ENCODE measurements around the gene STK38. TPM values are rescaled to one million over a fixed set of nuclear protein-coding genes. Genes with fewer than 3 reads are reported as not detected.

Gene STK38
- total RNA-seq, 4 donors from 2014 or later = 59.1 to 101 (median 86.4) TPM

DNA sequence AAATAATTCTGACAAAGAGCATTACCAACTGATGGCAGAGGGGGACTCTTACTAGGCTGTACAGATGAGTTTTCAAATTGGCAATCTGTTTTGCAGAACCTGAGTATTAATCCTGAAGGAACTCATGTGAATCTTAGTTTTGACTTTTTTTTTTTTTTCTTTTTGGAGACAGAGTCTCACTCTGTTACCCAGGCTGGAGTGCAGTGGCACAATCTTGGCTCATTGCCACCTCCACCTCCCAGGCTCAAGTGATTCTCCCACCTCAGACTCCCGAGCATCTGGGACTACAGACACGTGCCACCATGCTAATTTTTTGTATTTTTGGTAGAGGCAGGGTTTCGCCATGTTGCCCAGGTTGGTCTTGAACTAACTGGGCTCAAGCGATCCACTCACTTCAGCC lies 55.2 kb downstream of the STK38 start:
- H3K27me3 ChIP-seq = no peaks in the 10 kb centered on the region
- DNase-seq = no peak
- TF ChIP-seq EP300 (IDR thresholded peaks at IDR 0.05; ENCODE audit: low read depth) = no peak
- intact Hi-C loops (cut with DNase I; ENCODE audit: low total_unique reads) (no loop called here), in situ Hi-C loops (cut with MboI; ENCODE audit: low pct_ligation_motif_present in 1 of 4, low pct_unique_long_range_greater_than_20kb in 1 of 4, low sequenced_read_pairs in 3 of 4) (no loop called here)
- H3K27ac ChIP-seq = no peak overlapping the region
- H3K4me1 ChIP-seq = peaks cover 0 to 8% (median 4%) of the 10 kb centered on the region in 4 donors
- no peaks in the 10 kb centered on the region for H3K9me3 ChIP-seq
- 96% methylated on average over 4 of the region's 4 CpGs; no CpG with 5 or more reads in 1 of the 2 donors for WGBS, 2 donors (ENCODE audit: low coverage in 1 of 2)
- H3K36me3 ChIP-seq = peaks cover 0 to 31% (median 8%) of the 10 kb centered on the region in 4 donors
- H3K4me3 ChIP-seq = no peak overlapping the region

DNA sequence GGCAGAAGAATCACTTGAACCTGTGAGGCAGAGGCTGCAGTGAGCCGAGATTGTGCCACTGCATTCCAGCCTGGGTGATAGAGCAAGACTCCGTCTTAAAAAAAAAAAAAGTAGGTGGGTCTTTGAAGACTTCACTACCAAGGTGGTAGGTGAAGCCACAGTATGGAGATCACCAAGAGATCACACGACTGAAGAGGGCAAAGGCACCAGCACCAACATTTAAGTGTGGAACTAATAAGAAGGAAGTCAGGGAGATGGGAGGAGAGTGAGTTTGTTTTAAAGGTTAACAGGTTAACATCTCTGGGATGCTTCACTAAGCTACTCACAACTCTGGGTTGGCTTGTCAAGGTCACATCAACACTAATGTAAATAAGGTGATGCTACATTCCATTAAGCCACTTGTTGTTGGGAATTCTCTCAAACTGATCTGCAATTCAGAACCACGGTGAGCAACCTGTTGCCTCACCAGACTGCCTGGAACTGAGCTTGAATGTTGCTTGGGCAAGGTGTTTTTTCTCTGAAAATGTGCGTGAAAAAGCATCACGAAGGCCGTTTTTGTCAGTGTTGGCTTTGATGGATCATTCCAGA lies 55.8 kb downstream of the STK38 start:
- peaks cover 0 to 31% (median 7%) of the 10 kb centered on the region in 4 donors for H3K36me3 ChIP-seq
- no peak overlapping the region for H3K27ac ChIP-seq
- 88% methylated on average over 4 to 7 of the region's 7 CpGs for WGBS, 2 donors (ENCODE audit: low coverage in 1 of 2)
- H3K4me1 ChIP-seq = peaks cover 0 to 8% (median 4%) of the 10 kb centered on the region in 4 donors
- no peaks in the 10 kb centered on the region for H3K27me3 ChIP-seq
- H3K9me3 ChIP-seq = no peaks in the 10 kb centered on the region
- in situ Hi-C loops (cut with MboI; ENCODE audit: low pct_ligation_motif_present in 1 of 4, low pct_unique_long_range_greater_than_20kb in 1 of 4, low sequenced_read_pairs in 3 of 4) = no loop called here
- no peak for DNase-seq
- no peak for TF ChIP-seq EP300 (IDR thresholded peaks at IDR 0.05; ENCODE audit: low read depth)
- no peak for TF ChIP-seq POLR2A (IDR thresholded peaks at IDR 0.05)
- TF ChIP-seq, protein P1, sequence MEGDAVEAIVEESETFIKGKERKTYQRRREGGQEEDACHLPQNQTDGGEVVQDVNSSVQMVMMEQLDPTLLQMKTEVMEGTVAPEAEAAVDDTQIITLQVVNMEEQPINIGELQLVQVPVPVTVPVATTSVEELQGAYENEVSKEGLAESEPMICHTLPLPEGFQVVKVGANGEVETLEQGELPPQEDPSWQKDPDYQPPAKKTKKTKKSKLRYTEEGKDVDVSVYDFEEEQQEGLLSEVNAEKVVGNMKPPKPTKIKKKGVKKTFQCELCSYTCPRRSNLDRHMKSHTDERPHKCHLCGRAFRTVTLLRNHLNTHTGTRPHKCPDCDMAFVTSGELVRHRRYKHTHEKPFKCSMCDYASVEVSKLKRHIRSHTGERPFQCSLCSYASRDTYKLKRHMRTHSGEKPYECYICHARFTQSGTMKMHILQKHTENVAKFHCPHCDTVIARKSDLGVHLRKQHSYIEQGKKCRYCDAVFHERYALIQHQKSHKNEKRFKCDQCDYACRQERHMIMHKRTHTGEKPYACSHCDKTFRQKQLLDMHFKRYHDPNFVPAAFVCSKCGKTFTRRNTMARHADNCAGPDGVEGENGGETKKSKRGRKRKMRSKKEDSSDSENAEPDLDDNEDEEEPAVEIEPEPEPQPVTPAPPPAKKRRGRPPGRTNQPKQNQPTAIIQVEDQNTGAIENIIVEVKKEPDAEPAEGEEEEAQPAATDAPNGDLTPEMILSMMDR (IDR thresholded peaks at IDR 0.05) = no peak
- TF ChIP-seq POLR2AphosphoS5 (IDR thresholded peaks at IDR 0.05) = no peak
- intact Hi-C loops (cut with DNase I; ENCODE audit: low total_unique reads) = no loop called here
- H3K4me3 ChIP-seq = no peak overlapping the region

DNA sequence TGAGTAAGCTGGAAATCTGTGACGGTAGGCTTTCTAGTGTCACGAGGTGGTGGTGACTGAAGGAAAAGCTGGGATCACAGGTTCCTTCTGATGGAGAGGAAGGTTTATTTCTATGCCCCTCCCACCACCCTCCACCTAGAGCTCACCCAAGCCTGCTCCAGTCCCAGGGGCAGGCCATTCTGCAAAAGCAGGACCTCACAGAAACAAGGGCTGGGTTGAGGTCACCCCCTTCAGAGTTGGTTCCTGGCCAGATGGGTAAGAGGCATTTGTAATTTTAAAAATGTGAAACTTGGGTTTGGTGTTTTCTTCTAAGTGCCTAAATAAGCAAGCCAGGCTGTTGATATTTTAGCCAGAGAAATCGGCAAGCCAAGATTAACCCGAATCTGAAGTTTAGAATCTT lies 57.9 kb downstream of the STK38 start:
- H3K4me3 ChIP-seq = no peak overlapping the region
- H3K27ac ChIP-seq = no peak overlapping the region
- H3K9me3 ChIP-seq = no peaks in the 10 kb centered on the region
- no peaks in the 10 kb centered on the region for H3K27me3 ChIP-seq
- TF ChIP-seq, protein P1 (IDR thresholded peaks at IDR 0.05) = no peak
- in situ Hi-C loops (cut with MboI; ENCODE audit: low pct_ligation_motif_present in 1 of 4, low pct_unique_long_range_greater_than_20kb in 1 of 4, low sequenced_read_pairs in 3 of 4) (no loop called here), intact Hi-C loops (cut with DNase I; ENCODE audit: low total_unique reads) (no loop called here)
- DNase-seq = no peak
- H3K36me3 ChIP-seq = peaks cover 0 to 17% (median 4%) of the 10 kb centered on the region in 4 donors
- H3K4me1 ChIP-seq = peaks cover 0 to 8% (median 2%) of the 10 kb centered on the region in 4 donors
- WGBS, 2 donors (ENCODE audit: low coverage in 1 of 2) = 81 to 85% methylated on average over 3 to 4 of the region's 4 CpGs

DNA sequence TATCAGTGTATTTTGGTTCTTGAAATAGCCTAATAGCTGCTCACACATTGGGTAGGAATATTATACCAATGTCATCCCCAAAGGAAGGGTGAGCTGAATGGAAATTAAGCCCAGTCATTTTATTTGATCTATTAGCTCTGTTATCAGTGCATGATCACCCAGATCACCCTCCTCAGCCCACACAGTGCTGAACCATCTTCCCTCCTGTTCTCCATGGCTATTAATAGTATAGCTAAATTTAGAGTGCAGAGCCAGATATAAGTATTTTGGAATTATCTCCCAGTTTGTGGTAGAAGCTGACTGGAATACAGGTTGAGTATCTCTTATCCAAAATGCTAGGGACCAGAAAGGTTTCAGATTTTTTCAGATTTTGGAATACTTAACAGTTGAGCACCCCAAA lies 59.1 kb downstream of the STK38 start:
- H3K36me3 ChIP-seq = peaks cover 0 to 16% (median 3%) of the 10 kb centered on the region in 4 donors
- no peak for DNase-seq
- H3K27me3 ChIP-seq = no peaks in the 10 kb centered on the region
- TF ChIP-seq POLR2A (IDR thresholded peaks at IDR 0.05) (no peak), POLR2AphosphoS5 (IDR thresholded peaks at IDR 0.05) (no peak), EP300 (IDR thresholded peaks at IDR 0.05; ENCODE audit: low read depth) (no peak)
- TF ChIP-seq, protein P1 (IDR thresholded peaks at IDR 0.05) = no peak
- in situ Hi-C loops (cut with MboI; ENCODE audit: low pct_ligation_motif_present in 1 of 4, low pct_unique_long_range_greater_than_20kb in 1 of 4, low sequenced_read_pairs in 3 of 4) = no loop called here
- intact Hi-C loops (cut with DNase I; ENCODE audit: low total_unique reads) = no loop called here
- no peak overlapping the region for H3K4me3 ChIP-seq
- H3K4me1 ChIP-seq = peaks cover 0 to 8% (median 3%) of the 10 kb centered on the region in 4 donors
- H3K27ac ChIP-seq = no peak overlapping the region
- no peaks in the 10 kb centered on the region for H3K9me3 ChIP-seq

DNA sequence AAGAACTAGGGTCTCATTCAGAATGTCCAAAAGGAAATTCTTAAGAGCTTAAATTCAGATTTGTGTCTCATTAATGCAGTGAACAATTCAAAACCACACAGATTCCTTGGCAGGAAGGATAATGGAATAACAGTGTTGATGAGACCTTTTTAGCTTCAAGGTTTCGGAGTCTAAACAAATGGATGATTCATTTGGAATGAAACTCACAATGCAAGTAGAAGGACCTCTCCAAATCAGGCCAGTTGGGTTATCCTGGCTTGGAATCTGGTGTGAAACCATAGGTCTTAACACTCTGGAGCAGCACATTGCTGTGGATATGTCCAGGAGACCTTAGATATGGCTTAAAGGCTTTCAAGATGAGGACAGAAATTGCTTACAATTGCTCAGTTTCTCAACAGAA lies 59.6 kb downstream of the STK38 start:
- Histone ChIP-seq H3K36me3 (peaks cover 0 to 16% (median 3%) of the 10 kb centered on the region in 4 donors), H3K4me3 (no peak overlapping the region), H3K4me1 (peaks cover 0 to 8% (median 3%) of the 10 kb centered on the region in 4 donors), H3K9me3 (no peaks in the 10 kb centered on the region), H3K27me3 (no peaks in the 10 kb centered on the region), H3K27ac (no peak overlapping the region)
- intact Hi-C loops (cut with DNase I; ENCODE audit: low total_unique reads) = no loop called here
- DNase-seq = no peak
- in situ Hi-C loops (cut with MboI; ENCODE audit: low pct_ligation_motif_present in 1 of 4, low pct_unique_long_range_greater_than_20kb in 1 of 4, low sequenced_read_pairs in 3 of 4) = no loop called here
- no peak for TF ChIP-seq EP300 (IDR thresholded peaks at IDR 0.05; ENCODE audit: low read depth)
- no peak for TF ChIP-seq POLR2A (IDR thresholded peaks at IDR 0.05)
- no peak for TF ChIP-seq POLR2AphosphoS5 (IDR thresholded peaks at IDR 0.05)
- TF ChIP-seq, protein P1 (IDR thresholded peaks at IDR 0.05) = no peak
- 91% methylated on average over 1 of the region's 1 CpG; no CpG with 5 or more reads in 1 of the 2 donors for WGBS, 2 donors (ENCODE audit: low coverage in 1 of 2)
